Inferior parietal cortex (tissue), 1 donor: ENCODE results near the gene HAGHL.
"Not testable (repeated sequence)": the region's sequence is repeated elsewhere in the genome, so short reads cannot be mapped to it uniquely, and the experiment has no call there.

ENCODE experiments used
- DNase-seq: peaks from one replicate; pipeline ENCODE4 v3.0.0-alpha.2; 2016; ENCODE audit errors: extremely low spot score

Gene HAGHL

GRCh38 chr16:774086-775001 lies 47.4 kb downstream of the HAGHL start:
- no peak for DNase-seq

- DNase-seq: no peak
Measured at GRCh38 chr16:775236-775796, 48.4 kb downstream of the HAGHL start.

- not testable (repeated sequence) for DNase-seq
Measured at GRCh38 chr16:776298-776697, 49.4 kb downstream of the HAGHL start.

- DNase-seq: no peak
Measured at GRCh38 chr16:776824-777223, 49.9 kb downstream of the HAGHL start.

GRCh38 chr16:777826-778225 lies 50.9 kb downstream of the HAGHL start:
- no peak for DNase-seq

- no peak for DNase-seq
Measured at GRCh38 chr16:778447-778846, 51.5 kb downstream of the HAGHL start.

- DNase-seq: no peak
Measured at GRCh38 chr16:778909-779527, 52.1 kb downstream of the HAGHL start.
